GM12801 (cell line): ENCODE measurements around the gene FGFBP1.

ENCODE experiments used
- TF ChIP-seq, protein P1 (sequence below): IDR thresholded peaks from one replicate; pipeline ENCODE4 v1.5.1; 2011; ENCODE audit warnings: control low read depth; ENCODE audit not compliant: insufficient read length; ENCODE audit errors: extremely low read depth

The FGFBP1 gene

DNA sequence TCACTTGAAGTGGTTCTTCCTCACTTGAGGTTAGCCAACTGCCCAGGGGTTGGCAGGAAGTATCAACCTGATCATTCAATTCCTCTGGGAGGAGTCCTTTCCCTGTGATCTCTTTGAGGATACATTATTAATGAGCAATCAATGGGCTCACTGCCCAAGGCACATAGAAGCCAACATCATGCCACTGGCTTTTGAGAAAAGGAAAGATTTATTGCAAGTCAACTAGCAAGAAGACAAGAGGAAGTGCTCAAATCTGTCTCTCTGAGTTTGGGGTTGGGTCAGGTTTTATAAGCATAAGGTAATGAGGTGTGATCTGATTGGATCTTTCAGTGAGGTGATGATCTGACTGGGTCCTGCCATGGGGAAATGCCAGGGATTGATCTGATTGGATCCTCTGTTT lies 39.6 kb downstream of the FGFBP1 start:
- TF ChIP-seq, protein P1, sequence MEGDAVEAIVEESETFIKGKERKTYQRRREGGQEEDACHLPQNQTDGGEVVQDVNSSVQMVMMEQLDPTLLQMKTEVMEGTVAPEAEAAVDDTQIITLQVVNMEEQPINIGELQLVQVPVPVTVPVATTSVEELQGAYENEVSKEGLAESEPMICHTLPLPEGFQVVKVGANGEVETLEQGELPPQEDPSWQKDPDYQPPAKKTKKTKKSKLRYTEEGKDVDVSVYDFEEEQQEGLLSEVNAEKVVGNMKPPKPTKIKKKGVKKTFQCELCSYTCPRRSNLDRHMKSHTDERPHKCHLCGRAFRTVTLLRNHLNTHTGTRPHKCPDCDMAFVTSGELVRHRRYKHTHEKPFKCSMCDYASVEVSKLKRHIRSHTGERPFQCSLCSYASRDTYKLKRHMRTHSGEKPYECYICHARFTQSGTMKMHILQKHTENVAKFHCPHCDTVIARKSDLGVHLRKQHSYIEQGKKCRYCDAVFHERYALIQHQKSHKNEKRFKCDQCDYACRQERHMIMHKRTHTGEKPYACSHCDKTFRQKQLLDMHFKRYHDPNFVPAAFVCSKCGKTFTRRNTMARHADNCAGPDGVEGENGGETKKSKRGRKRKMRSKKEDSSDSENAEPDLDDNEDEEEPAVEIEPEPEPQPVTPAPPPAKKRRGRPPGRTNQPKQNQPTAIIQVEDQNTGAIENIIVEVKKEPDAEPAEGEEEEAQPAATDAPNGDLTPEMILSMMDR = no peak

DNA sequence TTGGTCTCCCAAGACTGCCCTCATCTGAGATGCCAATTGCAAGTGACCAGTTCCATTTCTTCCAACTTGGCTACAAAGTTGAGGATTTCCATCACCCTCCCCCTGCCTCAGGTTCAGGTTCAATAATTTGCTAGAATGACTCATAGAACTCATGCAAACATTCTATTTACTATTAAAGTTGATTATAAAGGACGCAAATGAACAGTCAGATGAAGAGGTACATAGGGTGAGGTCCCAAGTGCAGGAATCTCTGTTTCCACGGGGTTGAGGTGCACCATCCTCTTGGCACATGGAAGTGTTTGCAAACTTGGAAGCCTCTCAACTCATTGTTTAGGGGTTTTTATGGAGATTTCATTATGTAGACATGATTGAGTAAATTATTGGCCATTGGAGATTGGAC lies 41.0 kb downstream of the FGFBP1 start:
- TF ChIP-seq, protein P1 = no peak

DNA sequence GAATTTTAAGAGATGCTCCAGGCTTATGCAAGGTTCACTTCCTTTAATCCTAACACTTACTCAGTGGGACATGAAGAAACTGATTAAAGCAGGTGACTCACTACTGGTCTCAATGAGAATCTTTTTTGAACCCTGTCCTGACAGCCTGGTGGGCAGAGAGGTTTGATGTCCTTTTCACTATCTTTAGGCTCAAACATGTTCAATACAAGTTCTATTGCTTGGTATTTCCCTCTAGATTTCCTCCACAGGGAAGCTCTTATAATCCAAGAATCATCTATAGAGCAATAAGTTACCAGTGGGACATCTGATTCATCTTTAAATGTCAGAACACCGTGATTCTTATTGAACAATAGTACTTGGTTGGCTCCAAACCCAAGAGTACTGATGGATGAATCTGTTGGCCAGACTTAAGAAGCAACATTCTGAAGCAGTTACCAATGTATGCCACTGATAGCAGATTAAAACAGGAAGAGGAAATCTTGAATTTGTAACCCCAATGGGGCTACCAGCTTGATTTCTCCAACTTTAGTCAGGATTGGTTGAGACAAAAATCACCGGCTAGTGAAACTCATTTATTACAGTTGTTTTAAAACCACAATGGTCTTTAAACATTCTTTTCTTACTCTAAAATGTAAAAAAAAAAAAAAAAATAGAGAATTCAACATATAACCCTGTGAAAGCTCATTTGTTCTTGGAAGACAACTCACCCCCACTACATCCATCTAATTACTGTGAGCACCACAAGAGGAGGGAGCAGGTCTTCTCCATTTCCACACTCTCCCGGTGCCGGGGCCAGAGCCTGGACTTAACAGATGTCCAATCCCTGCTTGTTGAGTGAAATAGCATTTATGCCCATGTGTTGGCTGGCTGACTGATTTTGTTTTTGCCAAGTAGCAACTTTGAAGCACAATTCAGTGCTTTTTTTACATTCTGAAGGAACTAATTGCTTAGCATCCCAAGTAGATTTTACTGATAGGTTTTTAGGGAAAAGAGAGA lies 43.3 kb downstream of the FGFBP1 start:
- TF ChIP-seq, protein P1 = no peak

DNA sequence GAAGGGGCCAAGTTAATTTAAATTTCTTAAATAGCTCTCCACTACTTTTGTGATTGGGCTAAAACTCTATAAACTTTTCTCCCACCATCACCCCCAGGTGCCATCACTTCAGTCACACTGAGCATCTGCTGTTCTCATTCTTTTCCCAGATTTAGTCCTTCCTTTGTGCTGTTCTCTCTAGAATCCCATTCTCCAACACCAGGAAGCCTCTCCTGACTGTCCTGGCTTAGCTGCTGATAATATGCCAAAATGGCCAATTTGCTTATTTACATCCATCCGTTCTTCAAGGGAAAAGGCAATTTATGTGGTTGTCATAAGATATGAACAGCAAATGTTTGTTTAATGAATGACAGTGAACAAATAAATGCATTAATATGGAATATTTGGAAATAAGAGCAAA lies 44.1 kb downstream of the FGFBP1 start:
- TF ChIP-seq, protein P1 = no peak

DNA sequence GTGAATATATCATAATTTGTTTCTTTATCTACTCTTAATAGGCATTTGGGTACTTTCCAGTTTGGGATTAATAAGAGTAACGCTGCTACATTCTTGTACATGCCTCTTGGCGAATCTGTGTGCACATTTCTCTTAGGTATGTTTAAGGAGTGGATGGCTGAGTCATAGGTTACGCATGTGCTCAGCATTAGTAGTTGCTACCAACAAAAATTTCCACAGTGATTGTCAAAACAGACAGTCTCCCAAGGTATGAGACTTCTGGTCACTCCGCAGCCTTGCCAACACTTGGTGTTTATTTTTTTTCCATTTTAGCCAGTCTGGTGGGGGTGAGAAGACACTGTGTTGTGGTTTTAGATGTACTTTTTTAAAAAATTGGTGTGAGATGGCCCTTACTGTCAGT lies 44.6 kb downstream of the FGFBP1 start:
- TF ChIP-seq, protein P1 = no peak

DNA sequence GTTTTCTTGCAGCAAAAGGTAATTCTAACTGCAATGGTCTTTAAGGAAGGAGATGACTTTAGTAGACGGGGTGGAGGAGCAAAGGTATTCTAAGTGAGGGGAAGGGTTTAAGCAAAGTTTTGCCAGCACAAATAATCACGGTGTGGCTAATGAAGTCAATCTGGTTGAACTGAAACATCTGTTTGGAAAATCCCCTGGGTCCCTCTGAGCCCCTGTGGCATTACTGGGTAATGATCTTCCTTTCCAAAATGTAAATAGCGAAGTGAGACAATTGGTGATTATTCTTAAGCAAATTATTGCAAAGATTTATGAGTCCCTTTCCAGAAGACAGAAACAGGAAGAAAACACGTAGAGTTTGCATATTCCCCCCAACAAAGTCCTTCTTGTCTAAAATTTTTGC lies 47.2 kb downstream of the FGFBP1 start:
- TF ChIP-seq, protein P1 = no peak

DNA sequence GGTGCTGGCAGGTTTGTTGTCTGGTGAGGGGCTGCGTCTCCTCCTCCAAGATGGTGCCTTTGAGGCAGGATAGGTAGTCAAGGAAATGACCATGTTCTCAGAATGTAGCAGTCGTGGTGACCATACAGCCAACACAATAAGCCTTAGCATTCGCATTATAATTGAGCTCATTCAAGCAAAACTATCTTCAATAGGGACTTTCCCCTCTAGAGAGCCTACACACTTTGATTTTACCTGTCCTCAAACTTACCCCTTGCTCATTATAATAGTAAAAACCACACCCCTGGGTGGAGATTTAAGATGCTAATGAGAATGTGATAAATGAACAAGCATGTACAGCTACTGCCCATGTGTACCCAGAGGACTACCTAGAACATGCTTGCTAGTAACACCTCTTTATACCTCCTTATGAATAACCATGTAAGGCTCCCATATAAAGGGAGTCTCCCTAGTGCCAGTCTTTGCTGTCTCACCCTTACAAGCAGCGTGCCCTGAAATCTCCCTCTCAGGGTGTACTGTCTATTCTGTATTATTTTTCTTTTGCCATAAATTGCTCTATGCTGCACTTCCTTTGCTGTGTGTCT lies 48.2 kb downstream of the FGFBP1 start:
- TF ChIP-seq, protein P1 = no peak
